HG03060 (cell line): ENCODE results near the gene SPPL3.
A peak's percentile ranks its signal among the peaks of the same experiment; 100 is the strongest.
"Not testable (repeated sequence)": the region's sequence is repeated elsewhere in the genome, so short reads cannot be mapped to it uniquely, and the experiment has no call there.

Experiments used
- ATAC-seq: cut with Tn5 transposase; IDR thresholded peaks from one replicate; pipeline ENCODE4 v1.9.1; 2021; ENCODE audit warnings: low read depth, moderate number of reproducible peaks; ENCODE audit not compliant: unreplicated experiment

The SPPL3 gene

GRCh38 chr12:120904197-120904773, at the start of gene SPPL3:
TSS of gene SPPL3 (minus strand) at chr12:120904358. CDS start at chr12:120903867, 491 bp downstream.
- peak; percentile 39 for ATAC-seq

- ATAC-seq, result no peak
These were observed 46.6 kb upstream of the SPPL3 start for GRCh38 chr12:120950807-120951206.

GRCh38 chr12:120950260-120950799, 46.2 kb upstream of the SPPL3 start:
- not testable (repeated sequence) for ATAC-seq

- not testable (repeated sequence) for ATAC-seq
These were observed 41.4 kb upstream of the SPPL3 start for GRCh38 chr12:120945516-120945915.

GRCh38 chr12:120944645-120945217, 40.6 kb upstream of the SPPL3 start:
- no peak for ATAC-seq

- ATAC-seq, result no peak
These were observed 39.3 kb upstream of the SPPL3 start for GRCh38 chr12:120943482-120943881.

GRCh38 chr12:120941846-120942405, 37.8 kb upstream of the SPPL3 start:
- ATAC-seq, result no peak

GRCh38 chr12:120941412-120941811, 37.3 kb upstream of the SPPL3 start:
- no peak for ATAC-seq

- no peak for ATAC-seq
These were observed 36.6 kb upstream of the SPPL3 start for GRCh38 chr12:120940799-120941198.

GRCh38 chr12:120940006-120940405, 35.8 kb upstream of the SPPL3 start:
- ATAC-seq, result no peak

- no peak for ATAC-seq
These were observed 35.4 kb upstream of the SPPL3 start for GRCh38 chr12:120939523-120939922.

- ATAC-seq, result no peak
These were observed 34.3 kb upstream of the SPPL3 start for GRCh38 chr12:120938496-120938895.

GRCh38 chr12:120936197-120936596, 32.0 kb upstream of the SPPL3 start:
- ATAC-seq, result no peak

- no peak for ATAC-seq
These were observed 29.6 kb upstream of the SPPL3 start for GRCh38 chr12:120933786-120934185.

- no peak for ATAC-seq
These were observed 28.9 kb upstream of the SPPL3 start for GRCh38 chr12:120932956-120933526.

GRCh38 chr12:120932058-120932457, 27.9 kb upstream of the SPPL3 start:
- ATAC-seq, result no peak

GRCh38 chr12:120930032-120930431, 25.9 kb upstream of the SPPL3 start:
- ATAC-seq, result no peak

GRCh38 chr12:120928864-120929652, 24.9 kb upstream of the SPPL3 start:
- no peak for ATAC-seq

GRCh38 chr12:120925740-120926563, 21.8 kb upstream of the SPPL3 start:
- ATAC-seq, result no peak

GRCh38 chr12:120922279-120922678, 18.1 kb upstream of the SPPL3 start:
- ATAC-seq, result no peak
